Upper lobe of right lung (tissue), 1 donor: Measurements from ENCODE around the gene RTF1. TPM values are rescaled to one million over a fixed set of nuclear protein-coding genes. Genes with fewer than 3 reads are reported as not detected.
A peak's percentile ranks its signal among the peaks of the same experiment; 100 is the strongest.

Experiments
- ATAC-seq: fragments of 200-7000 bp; cut with Tn5 transposase; one replicate; pipeline ENCODE4 v1.9.1; 2020; ENCODE audit warnings: mild to moderate bottlenecking, moderate library complexity
- DNase-seq: peaks from one replicate; pipeline ENCODE4 v3.0.0-alpha.2; 2020
- H3K27ac ChIP-seq: fragments of 200-600 bp; one replicate; pipeline ENCODE4 v1.8.0; 2022
- H3K27me3 ChIP-seq: fragments of 200-600 bp; one replicate; pipeline ENCODE4 v1.8.0; 2022; ENCODE audit warnings: mild to moderate bottlenecking
- H3K36me3 ChIP-seq: fragments of 200-600 bp; one replicate; pipeline ENCODE4 v1.8.0; 2022
- H3K4me1 ChIP-seq: fragments of 200-600 bp; one replicate; pipeline ENCODE4 v1.8.0; 2022
- H3K4me3 ChIP-seq: fragments of 200-600 bp; one replicate; pipeline ENCODE4 v1.8.0; 2022; ENCODE audit warnings: mild to moderate bottlenecking
- H3K9me3 ChIP-seq: fragments of 200-600 bp; one replicate; pipeline ENCODE4 v1.8.0; 2022
- CTCF ChIP-seq: fragments of 200-600 bp; IDR thresholded peaks from one replicate; pipeline ENCODE4 v1.8.0; 2022; ENCODE audit warnings: antibody characterized with exemption
- intact Hi-C: fragments of 100-400 bp; cut with DNase I; formaldehyde crosslinking; loops from one replicate; pipeline ENCODE4 v1.11.0; 2022
- total RNA-seq: library from RNA; stranded (reverse); fragmentation: NEBNext Ultra II Directional; extraction: Animal tissue kit (Norgen Biotek cat#: 25700); gene quantifications from one replicate; pipeline ENCODE4 v1.2.1, GENCODE V29; 2021
- donor health status: DM: no; HTN: yes; CAD: no; lungs with severe emphysema.

Gene RTF1
- total RNA-seq, 1 donor from 2014 or later: 27.1 TPM

- Histone ChIP-seq H3K36me3 (peaks cover 54% of the 10 kb centered on the region), H3K9me3 (no peaks in the 10 kb centered on the region), H3K4me1 (no peaks in the 10 kb centered on the region), H3K27ac (no peak overlapping the region), H3K27me3 (no peaks in the 10 kb centered on the region), H3K4me3 (no peak overlapping the region)
- ATAC-seq (no peak), DNase-seq (no peak)
- TF ChIP-seq CTCF: no peak
- intact Hi-C loops: no loop called here
These were observed 65.4 kb downstream of the RTF1 start for GRCh38 chr15:41482110-41482877.

GRCh38 chr15:41483115-41483514, 66.2 kb downstream of the RTF1 start:
- peaks cover 46% of the 10 kb centered on the region for H3K36me3 ChIP-seq
- no peak overlapping the region for H3K27ac ChIP-seq
- no peaks in the 10 kb centered on the region for H3K4me1 ChIP-seq
- intact Hi-C loops: no loop called here
- no peak for DNase-seq
- no peak for ATAC-seq
- no peaks in the 10 kb centered on the region for H3K9me3 ChIP-seq
- no peak for TF ChIP-seq CTCF
- no peak overlapping the region for H3K4me3 ChIP-seq
- no peaks in the 10 kb centered on the region for H3K27me3 ChIP-seq

- no peak overlapping the region for H3K27ac ChIP-seq
- TF ChIP-seq CTCF: no peak
- intact Hi-C loops: no loop called here
- no peak overlapping the region for H3K4me3 ChIP-seq
- H3K36me3 ChIP-seq: peaks cover 42% of the 10 kb centered on the region
- H3K9me3 ChIP-seq: no peaks in the 10 kb centered on the region
- ATAC-seq (no peak), DNase-seq (no peak)
- H3K27me3 ChIP-seq: peaks cover 1% of the 10 kb centered on the region
- H3K4me1 ChIP-seq: no peaks in the 10 kb centered on the region
These were observed 66.6 kb downstream of the RTF1 start for GRCh38 chr15:41483519-41483918.

GRCh38 chr15:41484937-41485625, 68.2 kb downstream of the RTF1 start:
- Histone ChIP-seq H3K9me3 (no peaks in the 10 kb centered on the region), H3K27ac (no peak overlapping the region), H3K36me3 (peaks cover 26% of the 10 kb centered on the region), H3K4me3 (no peak overlapping the region), H3K4me1 (no peaks in the 10 kb centered on the region), H3K27me3 (peaks cover 14% of the 10 kb centered on the region)
- TF ChIP-seq CTCF: no peak
- intact Hi-C loops: no loop called here
- DNase-seq (no peak), ATAC-seq (no peak)

- no peak for TF ChIP-seq CTCF
- ATAC-seq (peak; percentile 13), DNase-seq (no peak)
- Histone ChIP-seq H3K9me3 (no peaks in the 10 kb centered on the region), H3K36me3 (peaks cover 14% of the 10 kb centered on the region), H3K4me1 (no peaks in the 10 kb centered on the region), H3K27me3 (peaks cover 14% of the 10 kb centered on the region), H3K27ac (no peak overlapping the region), H3K4me3 (no peak overlapping the region)
- intact Hi-C loops: no loop called here
These were observed 69.4 kb downstream of the RTF1 start for GRCh38 chr15:41486286-41486685.
